ENCODE measurements around the gene UBR3. TPM values are rescaled to one million over a fixed set of nuclear protein-coding genes. Genes with fewer than 3 reads are reported as not detected.
"Not testable (repeated sequence)": the region's sequence is repeated elsewhere in the genome, so short reads cannot be mapped to it uniquely, and the experiment has no call there.

The UBR3 gene
- total RNA-seq, 1 experiment from 2014 or later = 21.9 TPM

- Histone ChIP-seq H3K23me2 (ENCODE audit: insufficient read length, low read depth, low read length, poor library complexity, severe bottlenecking) (peaks cover 2% of the 10 kb centered on the region), H3K27me3 (ENCODE audit: insufficient read depth, low read length) (no peaks in the 10 kb centered on the region), H3T11ph (ENCODE audit: low read length) (no peak overlapping the region), H4K91ac (ENCODE audit: insufficient read length, low read depth, low read length) (no peak overlapping the region), H2BK120ac (ENCODE audit: low read depth, low read length, poor library complexity, severe bottlenecking) (no peak overlapping the region), H2AK5ac (ENCODE audit: insufficient read length, low read length) (no peak overlapping the region), H4K20me1 (ENCODE audit: control insufficient read depth, insufficient read depth, insufficient read length) (no peaks in the 10 kb centered on the region), H3K79me1 (ENCODE audit: insufficient read depth, low read depth, low read length, poor library complexity, severe bottlenecking) (peaks cover 3% of the 10 kb centered on the region), H3K23ac (ENCODE audit: insufficient read length, low read depth, low read length) (no peak overlapping the region), H3K9ac (ENCODE audit: extremely low read depth, insufficient read length, low read length) (no peak overlapping the region), H3K14ac (ENCODE audit: insufficient read depth, low read length) (no peak overlapping the region), H2BK5ac (ENCODE audit: insufficient read length, low read length) (no peak overlapping the region), H2BK12ac (ENCODE audit: insufficient read length, low read depth, low read length) (no peak overlapping the region), H4K5ac (ENCODE audit: insufficient read length, low read depth, low read length) (no peak overlapping the region), H3K56ac (ENCODE audit: insufficient read length, low read depth, low read length) (no peak overlapping the region), H2BK20ac (ENCODE audit: low read depth, low read length, poor library complexity, severe bottlenecking) (no peak overlapping the region), H3K79me2 (ENCODE audit: insufficient read depth, low read length) (no peaks in the 10 kb centered on the region; the same call in 1 of the 2 replicates), H2BK15ac (ENCODE audit: low read depth, low read length) (no peak overlapping the region), H3K18ac (ENCODE audit: insufficient read length, low read depth, low read length) (no peak overlapping the region), H3K4me2 (ENCODE audit: insufficient read depth, insufficient read length, low read length) (no peak overlapping the region), H3K27ac (ENCODE audit: insufficient read length, low read depth, low read length) (no peak overlapping the region), H3K4ac (ENCODE audit: low read depth, low read length) (no peak overlapping the region), H3K4me1 (ENCODE audit: insufficient read depth, low read length) (no peaks in the 10 kb centered on the region), H3K9me3 (ENCODE audit: control insufficient read depth, low read depth, low read length) (no peaks in the 10 kb centered on the region), H4K8ac (replicated peaks; ENCODE audit: insufficient read length, low read depth, low read length) (no peak overlapping the region), H2AFZ (ENCODE audit: low read length) (no peak overlapping the region)
- Mint-ChIP-seq H3K4me1 (peaks cover 13 to 16% of the 10 kb centered on the region in 2 experiments), H3K36me3 (ENCODE audit: insufficient read depth in 1 of 3, low read depth in 3 of 3) (peaks cover 42 to 69% (median 63%) of the 10 kb centered on the region in 3 experiments), H3K4me3 (no peak overlapping the region), H3K27ac (no peak overlapping the region), H3K9me3 (peaks cover 11% of the 10 kb centered on the region in 2 experiments; a peak in 4 of 5 replicates), H3K27me3 (ENCODE audit: low read depth) (no peaks in the 10 kb centered on the region)
- no peak for DNase-seq
- TF ChIP-seq CTCF (conservative IDR thresholded peaks at IDR 0.05) = no peak
- no CpG with 5 or more reads among the region's 1 CpG for WGBS (ENCODE audit: extremely low coverage, insufficient read length, low lambda C conversion rate)
Measured at GRCh38 chr2:169819106-169819505, 8.1 kb upstream of the UBR3 start.

- WGBS (ENCODE audit: extremely low coverage, insufficient read length, low lambda C conversion rate) = no CpG with 5 or more reads among the region's 7 CpGs
- not testable (repeated sequence) for DNase-seq; H3K4me1 ChIP-seq (ENCODE audit: insufficient read depth, low read length); H2BK15ac ChIP-seq (ENCODE audit: low read depth, low read length); H3K9me3 ChIP-seq (ENCODE audit: control insufficient read depth, low read depth, low read length); H3K14ac ChIP-seq (ENCODE audit: insufficient read depth, low read length); H3K79me2 ChIP-seq (ENCODE audit: insufficient read depth, low read length); H2BK5ac ChIP-seq (ENCODE audit: insufficient read length, low read length); H3K27me3 ChIP-seq (ENCODE audit: insufficient read depth, low read length); H3K4ac ChIP-seq (ENCODE audit: low read depth, low read length); H3K27ac ChIP-seq (ENCODE audit: insufficient read length, low read depth, low read length); H2BK120ac ChIP-seq (ENCODE audit: low read depth, low read length, poor library complexity, severe bottlenecking); H3K4me2 ChIP-seq (ENCODE audit: insufficient read depth, insufficient read length, low read length); H4K91ac ChIP-seq (ENCODE audit: insufficient read length, low read depth, low read length); H3K27me3 Mint-ChIP-seq (ENCODE audit: low read depth); H3K23ac ChIP-seq (ENCODE audit: insufficient read length, low read depth, low read length); H2AK5ac ChIP-seq (ENCODE audit: insufficient read length, low read length); H3K79me1 ChIP-seq (ENCODE audit: insufficient read depth, low read depth, low read length, poor library complexity, severe bottlenecking); H3K56ac ChIP-seq (ENCODE audit: insufficient read length, low read depth, low read length); H4K8ac ChIP-seq (replicated peaks; ENCODE audit: insufficient read length, low read depth, low read length); H4K5ac ChIP-seq (ENCODE audit: insufficient read length, low read depth, low read length); H2AFZ ChIP-seq (ENCODE audit: low read length); H2BK20ac ChIP-seq (ENCODE audit: low read depth, low read length, poor library complexity, severe bottlenecking); H3K4me3 Mint-ChIP-seq; H2BK12ac ChIP-seq (ENCODE audit: insufficient read length, low read depth, low read length); H3K18ac ChIP-seq (ENCODE audit: insufficient read length, low read depth, low read length); H3T11ph ChIP-seq (ENCODE audit: low read length); H3K23me2 ChIP-seq (ENCODE audit: insufficient read length, low read depth, low read length, poor library complexity, severe bottlenecking); H3K9ac ChIP-seq (ENCODE audit: extremely low read depth, insufficient read length, low read length); H4K20me1 ChIP-seq (ENCODE audit: control insufficient read depth, insufficient read depth, insufficient read length)
- Mint-ChIP-seq H3K9me3 (peaks cover 9 to 11% of the 10 kb centered on the region in 2 experiments; a peak in 4 of 5 replicates), H3K36me3 (ENCODE audit: insufficient read depth in 1 of 3, low read depth in 3 of 3) (peaks cover 36 to 60% (median 53%) of the 10 kb centered on the region in 3 experiments), H3K4me1 (peaks cover 17 to 20% of the 10 kb centered on the region in 2 experiments), H3K27ac (peak overlapping the region in 1 of 3 experiments; percentile 33; a peak in 2 of 7 replicates)
Measured at GRCh38 chr2:169820101-169820500, 7.2 kb upstream of the UBR3 start.

All from H9 (cell line).